ENCODE results near the gene NUFIP1. TPM values are rescaled to one million over a fixed set of nuclear protein-coding genes. Genes with fewer than 3 reads are reported as not detected.

NUFIP1 gene
- polyA plus RNA-seq, 3 donors: 0.83 to 1.1 (median 0.95) TPM

GRCh38 chr13:44903574-44903985 is 85.7 kb downstream of the NUFIP1 start:
- H3K9ac ChIP-seq (ENCODE audit: insufficient read depth, low read length, poor library complexity, severe bottlenecking): no peak overlapping the region
- WGBS (ENCODE audit: insufficient coverage): 88% methylated on average over 1 of the region's 4 CpGs

GRCh38 chr13:44902738-44903137 is 86.5 kb downstream of the NUFIP1 start:
- no peaks in the 10 kb centered on the region for H3K36me3 Mint-ChIP-seq
- Histone ChIP-seq H3K27ac (ENCODE audit: low read depth in 1 of 2, low read length in 2 of 2) (no peak overlapping the region), H4K20me1 (ENCODE audit: insufficient read depth, low read length) (no peaks in the 10 kb centered on the region), H3K4me2 (replicated peaks; ENCODE audit: extremely low read depth, low read length, poor library complexity, severe bottlenecking) (no peak overlapping the region), H3K36me3 (replicated peaks in 1 of 2; ENCODE audit: control insufficient read depth in 1 of 2, insufficient read depth in 2 of 2, low read length in 2 of 2) (no peaks in the 10 kb centered on the region), H3K9me3 (replicated peaks in 1 of 2; ENCODE audit: control insufficient read depth in 1 of 2, insufficient read depth in 1 of 2, low read length in 2 of 2) (no peaks in the 10 kb centered on the region), H2AFZ (ENCODE audit: insufficient read depth, low read depth, low read length, poor library complexity, severe bottlenecking) (no peak overlapping the region), H3K79me2 (ENCODE audit: insufficient read depth, low read length) (no peaks in the 10 kb centered on the region), H3K4me3 (replicated peaks in 1 of 3; ENCODE audit: low read depth in 2 of 3, low read length in 3 of 3) (no peak overlapping the region), H3K4me1 (ENCODE audit: control insufficient read depth in 1 of 2, insufficient read depth in 2 of 2, low read length in 2 of 2) (no peaks in the 10 kb centered on the region), H3K27me3 (ENCODE audit: control insufficient read depth in 2 of 2, insufficient read depth in 2 of 2, low read length in 2 of 2) (no peaks in the 10 kb centered on the region), H3K9ac (ENCODE audit: insufficient read depth, low read length, poor library complexity, severe bottlenecking) (no peak overlapping the region)
- 100% methylated on average over 3 of the region's 6 CpGs for WGBS (ENCODE audit: insufficient coverage)
- H3K9me3 Mint-ChIP-seq: peaks cover 0 to 4% (median 3%) of the 10 kb centered on the region in 7 donors
- intact Hi-C loops (cut with micrococcal nuclease): no loop called here
- TF ChIP-seq CTCF (IDR thresholded peaks at IDR 0.05): no peak
- peaks cover 0 to 2% (median 2%) of the 10 kb centered on the region in 3 donors for H3K27me3 Mint-ChIP-seq (ENCODE audit: low read depth in 3 of 3)
- DNase-seq: no peak
- no peaks in the 10 kb centered on the region for H3K4me1 Mint-ChIP-seq
- peak overlapping the region in 1 of 7 donors; percentile 33 for H3K27ac Mint-ChIP-seq
- H3K4me3 Mint-ChIP-seq: no peak overlapping the region

More at GRCh38 chr13:44903574-44903985, 85.7 kb downstream of the NUFIP1 start:
- H3K27me3 Mint-ChIP-seq (ENCODE audit: low read depth in 3 of 3): peaks cover 0 to 2% (median 2%) of the 10 kb centered on the region in 3 donors
- intact Hi-C loops (cut with micrococcal nuclease): no loop called here
- no peaks in the 10 kb centered on the region for H3K36me3 Mint-ChIP-seq
- no peaks in the 10 kb centered on the region for H4K20me1 ChIP-seq (ENCODE audit: insufficient read depth, low read length)
- no peak overlapping the region for H3K4me3 ChIP-seq (replicated peaks in 1 of 3; ENCODE audit: low read depth in 2 of 3, low read length in 3 of 3)
- no peak overlapping the region for H3K27ac ChIP-seq (ENCODE audit: low read depth in 1 of 2, low read length in 2 of 2)
- H3K9me3 ChIP-seq (replicated peaks in 1 of 2; ENCODE audit: control insufficient read depth in 1 of 2, insufficient read depth in 1 of 2, low read length in 2 of 2): no peaks in the 10 kb centered on the region
- no peaks in the 10 kb centered on the region for H3K36me3 ChIP-seq (replicated peaks in 1 of 2; ENCODE audit: control insufficient read depth in 1 of 2, insufficient read depth in 2 of 2, low read length in 2 of 2)
- H3K4me1 ChIP-seq (ENCODE audit: control insufficient read depth in 1 of 2, insufficient read depth in 2 of 2, low read length in 2 of 2): no peaks in the 10 kb centered on the region
- no peak overlapping the region for H3K27ac Mint-ChIP-seq
- no peaks in the 10 kb centered on the region for H3K4me1 Mint-ChIP-seq
- DNase-seq: no peak
- no peak overlapping the region for H3K4me2 ChIP-seq (replicated peaks; ENCODE audit: extremely low read depth, low read length, poor library complexity, severe bottlenecking)
- peaks cover 0 to 4% (median 1%) of the 10 kb centered on the region in 7 donors for H3K9me3 Mint-ChIP-seq
- no peaks in the 10 kb centered on the region for H3K79me2 ChIP-seq (ENCODE audit: insufficient read depth, low read length)
- H3K27me3 ChIP-seq (ENCODE audit: control insufficient read depth in 2 of 2, insufficient read depth in 2 of 2, low read length in 2 of 2): no peaks in the 10 kb centered on the region
- no peak overlapping the region for H2AFZ ChIP-seq (ENCODE audit: insufficient read depth, low read depth, low read length, poor library complexity, severe bottlenecking)
- H3K4me3 Mint-ChIP-seq: no peak overlapping the region
- TF ChIP-seq CTCF (IDR thresholded peaks at IDR 0.05): no peak
